ENCODE data around the gene ETS1.

Gene ETS1

DNA sequence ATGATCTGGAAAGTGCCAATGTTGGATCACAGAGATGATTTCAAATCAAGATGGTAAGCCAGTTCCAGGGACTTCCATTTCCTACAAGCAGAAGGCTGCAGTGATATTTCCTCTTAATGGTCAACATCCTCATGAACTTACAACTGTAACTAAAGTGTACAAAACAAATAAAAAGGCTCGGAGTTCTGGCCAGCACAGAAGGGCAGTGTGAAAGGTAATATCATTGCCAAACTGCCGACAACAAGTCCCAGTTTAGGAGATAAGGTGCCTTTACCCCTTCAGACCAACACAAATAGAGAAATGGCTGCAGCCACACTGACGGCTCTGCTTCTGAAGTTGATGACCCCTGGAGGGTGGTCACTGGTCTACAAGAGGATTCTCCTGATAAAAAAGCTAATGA, 91.1 kb downstream of the ETS1 start:
- ChIA-PET CTCF (no interaction called here), POLR2A (no interaction called here)
- no peak for DNase-seq (ENCODE audit: extremely low spot score)
- TF ChIP-seq SP1 (IDR thresholded peaks at IDR 0.05), result no peak
- TF ChIP-seq SUZ12 (IDR thresholded peaks at IDR 0.05), result no peak
- no peak for TF ChIP-seq FOXM1 (IDR thresholded peaks at IDR 0.05; ENCODE audit: borderline replicate concordance)

DNA sequence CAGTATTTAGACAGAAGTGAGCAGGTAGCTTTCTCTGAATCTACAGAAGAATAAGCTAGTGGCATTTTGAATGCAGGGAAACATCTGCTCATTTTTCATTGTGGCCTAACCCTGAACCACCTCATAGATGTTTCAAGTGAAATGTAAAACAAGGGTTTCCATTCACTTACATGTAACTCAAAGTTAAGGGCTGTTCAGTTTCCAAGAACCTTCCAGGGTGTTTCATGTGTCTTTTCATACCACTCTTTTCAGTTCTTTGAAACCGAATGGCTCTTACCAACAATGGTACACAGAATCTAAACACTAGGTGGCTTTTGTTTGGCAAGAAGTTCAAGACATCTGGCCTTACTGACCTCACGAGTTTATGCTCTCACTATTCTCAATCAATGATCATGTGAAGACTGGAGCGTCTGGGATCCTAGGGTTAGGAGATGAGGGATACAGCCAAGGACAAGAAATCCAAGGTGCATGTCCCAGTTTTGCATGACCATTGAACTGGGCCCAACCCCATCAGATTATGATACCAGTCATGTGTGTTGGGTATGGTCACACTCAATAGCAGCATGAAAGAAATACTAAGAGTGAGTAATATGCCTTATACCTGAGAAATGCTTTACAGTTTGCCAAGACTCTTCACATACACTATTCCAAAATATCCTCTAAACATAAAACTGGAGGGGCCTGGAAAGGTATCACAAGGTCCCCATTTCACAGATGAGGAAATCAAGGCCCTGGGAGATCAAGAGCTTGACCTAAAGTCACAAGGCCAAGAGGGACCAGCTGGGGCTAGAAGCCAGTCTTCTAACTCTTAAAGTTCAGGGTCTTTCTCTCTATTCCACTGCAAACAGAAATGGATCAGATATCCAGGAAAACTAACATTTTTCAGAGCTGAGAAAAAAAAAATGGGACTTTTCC, 92.7 kb downstream of the ETS1 start:
- TF ChIP-seq SP1 (IDR thresholded peaks at IDR 0.05) (no peak), BHLHE40 (IDR thresholded peaks at IDR 0.05; ENCODE audit: borderline replicate concordance) (no peak), FOXA1 (IDR thresholded peaks at IDR 0.05) (no peak), TARDBP (IDR thresholded peaks at IDR 0.05) (no peak), LEF1 (IDR thresholded peaks at IDR 0.05; ENCODE audit: borderline replicate concordance) (no peak), ARNT (IDR thresholded peaks at IDR 0.05) (no peak), NFRKB (IDR thresholded peaks at IDR 0.05) (no peak), FOXK2 (IDR thresholded peaks at IDR 0.05) (no peak)
- TF ChIP-seq, protein P1, sequence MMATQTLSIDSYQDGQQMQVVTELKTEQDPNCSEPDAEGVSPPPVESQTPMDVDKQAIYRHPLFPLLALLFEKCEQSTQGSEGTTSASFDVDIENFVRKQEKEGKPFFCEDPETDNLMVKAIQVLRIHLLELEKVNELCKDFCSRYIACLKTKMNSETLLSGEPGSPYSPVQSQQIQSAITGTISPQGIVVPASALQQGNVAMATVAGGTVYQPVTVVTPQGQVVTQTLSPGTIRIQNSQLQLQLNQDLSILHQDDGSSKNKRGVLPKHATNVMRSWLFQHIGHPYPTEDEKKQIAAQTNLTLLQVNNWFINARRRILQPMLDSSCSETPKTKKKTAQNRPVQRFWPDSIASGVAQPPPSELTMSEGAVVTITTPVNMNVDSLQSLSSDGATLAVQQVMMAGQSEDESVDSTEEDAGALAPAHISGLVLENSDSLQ (IDR thresholded peaks at IDR 0.05), result no peak
- POLR2A ChIA-PET, result no interaction called here
- DNase-seq (ENCODE audit: extremely low spot score), result no peak
- CTCF ChIA-PET, result interaction anchor here (0.6 kb wide), 1 partner anchor 78 kb away, joined by 3 read pairs; no protein-coding TSS in a partner anchor

DNA sequence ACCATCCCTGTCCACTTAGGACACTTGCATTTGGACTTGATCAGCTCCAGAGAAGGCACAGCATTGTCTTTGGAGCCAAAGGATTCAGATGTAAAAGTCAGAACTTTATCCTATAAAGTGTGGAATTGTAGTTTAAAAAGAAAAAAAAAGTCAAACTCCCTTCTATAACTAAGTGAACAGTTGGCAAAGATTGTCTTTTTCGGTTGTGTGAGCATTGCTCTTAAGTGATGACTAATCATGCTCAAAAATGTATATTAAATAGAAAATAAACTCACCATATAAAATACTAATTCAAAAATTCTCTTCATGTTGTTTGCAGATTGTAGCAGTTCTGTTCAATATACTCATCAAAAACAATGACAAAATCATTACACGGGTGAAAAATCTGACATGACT, 93.8 kb downstream of the ETS1 start:
- ChIA-PET POLR2A (no interaction called here), CTCF (interaction anchor here (0.6 kb wide), 1 partner anchor 77 kb away, joined by 3 read pairs; no protein-coding TSS in a partner anchor)
- no peak for TF ChIP-seq CTBP1 (IDR thresholded peaks at IDR 0.05; ENCODE audit: borderline replicate concordance)
- TF ChIP-seq ARNT (IDR thresholded peaks at IDR 0.05), result no peak
- no peak for TF ChIP-seq SP1 (IDR thresholded peaks at IDR 0.05)
- DNase-seq (ENCODE audit: extremely low spot score), result no peak

DNA sequence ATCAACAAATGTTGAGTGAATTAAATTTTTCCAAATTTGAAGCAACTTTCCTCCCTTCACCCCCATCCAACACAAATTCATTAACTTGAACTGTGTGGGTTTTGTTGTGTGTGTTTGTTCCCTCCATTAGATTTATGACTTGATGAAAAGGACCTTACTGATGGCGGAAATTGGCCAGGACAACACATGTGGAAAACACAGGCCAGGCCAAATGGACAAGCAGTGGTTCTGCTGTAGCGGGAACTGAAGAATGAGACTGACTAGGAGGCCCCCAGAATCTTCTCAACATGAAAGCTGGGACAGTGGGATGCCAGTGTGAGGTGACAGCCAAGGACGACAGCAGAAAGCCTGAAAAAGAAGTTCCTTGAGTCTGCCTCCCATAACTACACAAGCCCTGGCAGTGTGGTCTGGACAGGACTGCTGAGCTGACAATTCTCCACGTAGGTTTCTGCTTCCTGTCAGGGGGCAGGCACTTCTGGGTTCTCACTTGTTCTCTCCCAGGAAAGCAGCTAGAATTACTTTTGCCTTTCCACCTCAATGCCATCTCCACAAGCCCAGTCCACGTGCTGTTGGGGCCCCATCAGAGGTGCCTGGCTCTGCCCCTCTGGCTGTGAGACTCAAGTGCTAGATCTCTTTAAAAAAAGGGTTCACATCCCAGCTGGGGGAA, 94.3 kb downstream of the ETS1 start:
- POLR2A ChIA-PET, result no interaction called here
- DNase-seq (ENCODE audit: extremely low spot score), result no peak
- CTCF ChIA-PET, result no interaction called here
- TF ChIP-seq ARNT (IDR thresholded peaks at IDR 0.05) (no peak), ZNF384 (IDR thresholded peaks at IDR 0.05) (no peak), LEF1 (IDR thresholded peaks at IDR 0.05; ENCODE audit: borderline replicate concordance) (no peak), ELF4 (IDR thresholded peaks at IDR 0.05) (no peak), FOXK2 (IDR thresholded peaks at IDR 0.05) (no peak), L3MBTL2 (conservative IDR thresholded peaks at IDR 0.05) (no peak), HDGF (IDR thresholded peaks at IDR 0.05; ENCODE audit: borderline replicate concordance) (no peak), SUZ12 (IDR thresholded peaks at IDR 0.05) (no peak)

DNA sequence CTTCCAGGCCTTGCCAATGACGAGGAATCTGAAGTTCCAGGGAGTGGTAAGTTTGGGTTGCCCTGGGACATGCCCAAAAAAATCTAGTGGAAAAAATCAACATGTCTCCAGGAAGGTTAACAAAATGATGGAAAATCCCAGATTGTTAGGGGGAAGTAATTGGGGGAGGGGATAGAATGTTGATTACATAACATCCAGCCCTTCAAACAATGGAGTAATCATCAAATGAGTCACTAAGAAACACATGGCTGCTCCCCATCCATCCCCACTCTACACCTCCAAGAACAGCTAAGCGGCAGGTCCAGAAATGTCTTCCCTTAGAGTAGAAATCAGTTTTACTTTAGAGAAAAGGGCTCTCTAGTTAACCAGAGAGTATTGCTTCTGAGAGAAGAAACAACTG, 94.9 kb downstream of the ETS1 start:
- ChIA-PET CTCF (no interaction called here), POLR2A (no interaction called here)
- TF ChIP-seq FOXA1 (IDR thresholded peaks at IDR 0.05) (no peak), ZNF384 (IDR thresholded peaks at IDR 0.05) (no peak), SP1 (IDR thresholded peaks at IDR 0.05) (no peak), FOXM1 (IDR thresholded peaks at IDR 0.05; ENCODE audit: borderline replicate concordance) (no peak), CTBP1 (IDR thresholded peaks at IDR 0.05; ENCODE audit: borderline replicate concordance) (no peak), BHLHE40 (IDR thresholded peaks at IDR 0.05; ENCODE audit: borderline replicate concordance) (no peak), ARNT (IDR thresholded peaks at IDR 0.05) (no peak), SUZ12 (IDR thresholded peaks at IDR 0.05) (no peak)
- TF ChIP-seq, protein P1 (IDR thresholded peaks at IDR 0.05), result no peak
- no peak for DNase-seq (ENCODE audit: extremely low spot score)

DNA sequence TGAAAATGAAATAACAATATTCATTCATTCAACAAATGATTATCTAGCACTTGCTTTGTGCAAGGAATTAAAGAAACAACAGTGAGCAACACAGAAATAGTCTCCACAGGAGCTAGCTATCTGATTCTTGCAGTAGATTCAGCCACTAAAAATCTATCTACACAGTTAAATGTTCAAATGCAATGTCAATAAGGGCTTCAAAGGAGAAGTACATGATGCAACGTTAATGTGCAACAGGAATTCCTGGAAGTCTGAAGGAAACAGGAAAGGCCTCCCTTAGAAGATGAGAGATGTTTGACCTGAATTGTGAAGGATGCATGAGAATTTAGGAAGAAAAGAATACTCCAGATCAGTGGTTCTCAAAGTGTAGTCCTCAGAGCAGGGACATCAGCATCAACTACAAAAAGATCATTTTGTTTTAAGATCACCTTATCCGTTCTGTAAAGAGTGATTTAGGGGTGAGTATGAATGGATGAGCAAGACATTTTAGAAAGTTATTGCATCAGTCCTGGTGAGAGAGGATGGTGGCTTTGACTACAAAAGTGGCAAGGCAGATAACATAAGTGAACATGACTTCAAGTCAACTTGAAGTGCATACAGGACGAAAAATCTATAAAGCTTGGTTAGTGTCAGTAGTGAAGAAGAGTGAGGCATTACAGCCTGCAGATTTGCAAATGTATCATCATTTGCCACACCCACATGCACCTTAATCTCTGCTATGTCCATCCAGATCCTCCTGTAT, 96.0 kb downstream of the ETS1 start:
- no peak for DNase-seq (ENCODE audit: extremely low spot score)
- ChIA-PET CTCF (no interaction called here), POLR2A (no interaction called here)

More for the DNA sequence above, 96.0 kb downstream of the ETS1 start:
- TF ChIP-seq, protein P1 (IDR thresholded peaks at IDR 0.05), result no peak
- no peak for TF ChIP-seq NFRKB (IDR thresholded peaks at IDR 0.05)

Data from HEK293T (cell line).